Peyer's patch (tissue), 4 donors: Measurements from ENCODE around the gene RPL11.

Experiments used
- CTCF ChIP-seq, 6 experiments: fragments of 450-650 bp in 4 of 6; fragments of 200-600 bp in 2 of 6; sonication (generic) in 1 of 6; IDR thresholded peaks; one replicate each; pipeline ENCODE4 v1.5.1; 2017 to 2019; ENCODE audit warnings: antibody characterized with exemption in 6 of 6, mild to moderate bottlenecking in 3 of 6, moderate library complexity in 1 of 6
- POLR2A ChIP-seq, 2 donors: fragments of 450-650 bp; IDR thresholded peaks; one replicate each; pipeline ENCODE4 v1.5.1; 2017; ENCODE audit warnings: antibody characterized with exemption in 2 of 2, mild to moderate bottlenecking in 2 of 2, moderate library complexity in 2 of 2

GRCh38 chr1:23732363-23733224 lies 41.0 kb downstream of the RPL11 start:
- TF ChIP-seq CTCF (IDR thresholded peaks at IDR 0.05) = no peak
- no peak for TF ChIP-seq POLR2A (IDR thresholded peaks at IDR 0.05)
